ENCODE results near the gene CNOT11.
"Not testable (repeated sequence)": the region's sequence is repeated elsewhere in the genome, so short reads cannot be mapped to it uniquely, and the experiment has no call there.

The CNOT11 gene

GRCh38 chr2:101248756-101249155 is 3.9 kb upstream of the CNOT11 start:
- not testable (repeated sequence) for H3K4me3 ChIP-seq (ENCODE audit: low read depth, low read length); H3K27ac ChIP-seq (ENCODE audit: low read depth, low read length); H3K9me3 ChIP-seq (ENCODE audit: control insufficient read depth, insufficient read depth, low read depth, low read length); H3K27me3 ChIP-seq (ENCODE audit: control insufficient read depth, insufficient read depth, low read length); H3K36me3 ChIP-seq (ENCODE audit: control insufficient read depth, insufficient read depth, low read length); H3K9ac ChIP-seq (ENCODE audit: low read length)
- peaks cover 15% of the 10 kb centered on the region for H3K4me1 ChIP-seq (ENCODE audit: control insufficient read depth, insufficient read depth, low read length)

DNA sequence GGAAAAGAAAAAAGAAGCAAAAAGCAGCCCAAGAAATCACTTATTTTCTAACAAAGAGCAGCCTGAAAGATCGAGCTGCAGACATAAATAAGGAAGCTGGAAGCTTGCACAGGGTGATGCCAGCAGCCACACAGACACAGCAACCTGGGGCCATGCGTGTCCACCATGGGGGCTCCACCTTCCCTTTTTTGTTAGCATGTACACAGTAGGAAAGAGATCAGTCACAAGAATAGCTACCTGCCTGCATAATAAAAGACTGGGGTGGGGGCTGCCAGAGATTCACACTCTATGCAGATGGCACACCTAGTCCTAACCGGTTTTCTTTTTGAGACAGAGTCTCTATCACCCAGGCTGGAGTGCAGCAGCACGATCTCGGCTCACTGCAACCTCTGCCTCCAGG is 2.9 kb upstream of the CNOT11 start:
- peak overlapping the region; percentile 18 for H3K9ac ChIP-seq (ENCODE audit: low read length)
- H3K27me3 ChIP-seq (ENCODE audit: control insufficient read depth, insufficient read depth, low read length), result no peaks in the 10 kb centered on the region
- peak overlapping the region; percentile 6; the same call in 1 of the 2 replicates for H3K27ac ChIP-seq (ENCODE audit: low read depth, low read length)
- no peak overlapping the region for H3K4me3 ChIP-seq (ENCODE audit: low read depth, low read length)
- H3K4me1 ChIP-seq (ENCODE audit: control insufficient read depth, insufficient read depth, low read length), result peaks cover 25% of the 10 kb centered on the region
- H3K36me3 ChIP-seq (ENCODE audit: control insufficient read depth, insufficient read depth, low read length), result no peaks in the 10 kb centered on the region
- H3K9me3 ChIP-seq (ENCODE audit: control insufficient read depth, insufficient read depth, low read depth, low read length), result 0 out of 2 replicates have a peak, but pooled peaks cover 2% of the 10 kb centered on the region

DNA sequence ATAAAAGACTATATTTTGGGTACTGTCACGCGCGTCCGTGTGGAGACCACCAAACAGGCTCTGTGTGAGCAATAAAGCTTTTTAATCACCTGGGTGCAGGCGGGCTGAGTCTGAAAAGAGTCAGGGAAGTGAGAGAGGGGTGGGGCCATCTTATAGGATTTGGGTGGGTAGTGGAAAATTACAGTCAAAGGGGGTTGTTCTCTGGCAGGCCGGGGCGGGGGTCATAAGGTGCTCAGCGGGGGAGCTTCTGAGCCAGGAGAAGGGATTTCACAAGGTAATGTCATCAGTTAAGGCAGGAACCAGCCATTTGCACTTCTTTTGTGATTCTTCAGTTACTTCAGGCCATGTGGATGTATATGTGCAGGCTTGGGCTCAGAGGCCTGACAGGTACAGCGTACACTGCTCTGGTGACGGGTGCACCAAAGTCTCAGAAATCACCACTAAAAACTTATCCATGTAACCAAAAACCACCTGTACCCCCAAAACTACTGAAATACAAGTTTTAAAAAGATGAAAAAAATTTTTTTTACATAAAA is 1.4 kb upstream of the CNOT11 start:
- peak overlapping the region; percentile 86 for H3K4me3 ChIP-seq (ENCODE audit: low read depth, low read length)
- H3K36me3 ChIP-seq (ENCODE audit: control insufficient read depth, insufficient read depth, low read length); H3K9me3 ChIP-seq (ENCODE audit: control insufficient read depth, insufficient read depth, low read depth, low read length); H3K27me3 ChIP-seq (ENCODE audit: control insufficient read depth, insufficient read depth, low read length): not testable (repeated sequence)
- H3K4me1 ChIP-seq (ENCODE audit: control insufficient read depth, insufficient read depth, low read length), result peaks cover 25% of the 10 kb centered on the region
- peak overlapping the region; percentile 68; the same call in 1 of the 2 replicates for H3K27ac ChIP-seq (ENCODE audit: low read depth, low read length)
- peak overlapping the region; percentile 66 for H3K9ac ChIP-seq (ENCODE audit: low read length)

DNA sequence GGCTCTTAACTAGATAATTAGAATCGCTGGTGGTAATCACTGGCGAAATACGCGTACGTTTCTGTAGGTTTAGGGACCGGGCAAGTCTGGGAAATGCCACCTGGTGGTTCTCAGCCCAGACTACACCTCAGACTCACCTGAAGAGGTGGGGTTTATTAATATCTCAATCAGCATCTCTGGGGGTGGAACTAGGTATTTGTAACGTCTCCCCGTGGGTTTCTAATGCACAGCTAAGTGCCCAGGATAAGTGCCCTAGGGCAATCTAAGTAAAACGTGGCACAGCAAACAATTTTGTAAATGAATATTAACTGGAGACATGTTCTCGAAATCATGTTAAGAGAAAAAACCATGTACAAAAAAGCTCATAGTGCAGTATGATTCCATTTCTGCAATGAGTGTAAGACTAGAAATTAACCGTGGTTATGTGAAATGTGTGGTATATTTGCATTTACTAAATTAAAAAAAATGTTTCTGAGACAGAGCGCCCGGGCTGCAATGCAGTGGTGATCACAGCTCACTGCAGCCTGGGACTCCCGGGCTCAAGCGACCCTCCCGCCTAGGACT is 760 bp upstream of the CNOT11 start:
- Histone ChIP-seq H3K9me3 (ENCODE audit: control insufficient read depth, insufficient read depth, low read depth, low read length) (no peaks in the 10 kb centered on the region), H3K27me3 (ENCODE audit: control insufficient read depth, insufficient read depth, low read length) (no peaks in the 10 kb centered on the region), H3K4me3 (ENCODE audit: low read depth, low read length) (peak overlapping the region; percentile 86), H3K27ac (ENCODE audit: low read depth, low read length) (peak overlapping the region; percentile 85; the same call in 1 of the 2 replicates), H3K36me3 (ENCODE audit: control insufficient read depth, insufficient read depth, low read length) (no peaks in the 10 kb centered on the region), H3K4me1 (ENCODE audit: control insufficient read depth, insufficient read depth, low read length) (peaks cover 25% of the 10 kb centered on the region), H3K9ac (ENCODE audit: low read length) (peak overlapping the region; percentile 90)

DNA sequence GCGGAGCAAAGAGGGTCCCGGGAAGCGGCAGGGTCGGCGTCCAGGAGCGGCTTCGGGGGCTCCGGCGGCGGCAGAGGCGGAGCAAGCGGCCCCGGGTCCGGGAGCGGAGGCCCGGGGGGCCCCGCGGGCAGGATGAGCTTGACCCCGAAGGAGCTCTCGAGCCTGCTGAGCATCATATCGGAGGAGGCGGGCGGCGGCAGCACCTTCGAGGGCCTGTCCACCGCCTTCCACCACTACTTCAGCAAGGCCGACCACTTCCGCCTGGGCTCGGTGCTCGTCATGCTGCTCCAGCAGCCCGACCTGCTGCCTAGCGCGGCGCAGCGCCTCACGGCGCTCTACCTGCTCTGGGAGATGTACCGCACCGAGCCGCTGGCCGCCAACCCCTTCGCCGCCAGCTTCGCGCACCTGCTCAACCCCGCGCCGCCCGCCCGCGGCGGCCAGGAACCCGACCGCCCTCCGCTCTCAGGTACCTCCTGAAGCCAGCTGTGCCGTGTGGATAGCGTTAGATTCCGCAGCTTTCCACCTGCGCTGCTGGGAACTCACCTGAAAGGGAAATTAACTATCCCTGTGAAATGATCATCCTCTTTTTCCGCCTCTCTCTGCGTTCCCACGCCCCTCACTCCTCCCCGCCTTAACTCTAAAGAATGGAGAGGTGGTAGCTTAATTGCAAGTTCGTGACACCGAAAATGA is 472 bp downstream of the CNOT11 start:
- peak overlapping the region; percentile 83 for H3K9ac ChIP-seq (ENCODE audit: low read length)
- peaks cover 7% of the 10 kb centered on the region for H3K36me3 ChIP-seq (ENCODE audit: control insufficient read depth, insufficient read depth, low read length)
- H3K4me1 ChIP-seq (ENCODE audit: control insufficient read depth, insufficient read depth, low read length), result peaks cover 25% of the 10 kb centered on the region
- H3K4me3 ChIP-seq (ENCODE audit: low read depth, low read length), result peak overlapping the region; percentile 86
- H3K27ac ChIP-seq (ENCODE audit: low read depth, low read length), result peak overlapping the region; percentile 90
- H3K27me3 ChIP-seq (ENCODE audit: control insufficient read depth, insufficient read depth, low read length), result no peaks in the 10 kb centered on the region
- no peaks in the 10 kb centered on the region for H3K9me3 ChIP-seq (ENCODE audit: control insufficient read depth, insufficient read depth, low read depth, low read length)

DNA sequence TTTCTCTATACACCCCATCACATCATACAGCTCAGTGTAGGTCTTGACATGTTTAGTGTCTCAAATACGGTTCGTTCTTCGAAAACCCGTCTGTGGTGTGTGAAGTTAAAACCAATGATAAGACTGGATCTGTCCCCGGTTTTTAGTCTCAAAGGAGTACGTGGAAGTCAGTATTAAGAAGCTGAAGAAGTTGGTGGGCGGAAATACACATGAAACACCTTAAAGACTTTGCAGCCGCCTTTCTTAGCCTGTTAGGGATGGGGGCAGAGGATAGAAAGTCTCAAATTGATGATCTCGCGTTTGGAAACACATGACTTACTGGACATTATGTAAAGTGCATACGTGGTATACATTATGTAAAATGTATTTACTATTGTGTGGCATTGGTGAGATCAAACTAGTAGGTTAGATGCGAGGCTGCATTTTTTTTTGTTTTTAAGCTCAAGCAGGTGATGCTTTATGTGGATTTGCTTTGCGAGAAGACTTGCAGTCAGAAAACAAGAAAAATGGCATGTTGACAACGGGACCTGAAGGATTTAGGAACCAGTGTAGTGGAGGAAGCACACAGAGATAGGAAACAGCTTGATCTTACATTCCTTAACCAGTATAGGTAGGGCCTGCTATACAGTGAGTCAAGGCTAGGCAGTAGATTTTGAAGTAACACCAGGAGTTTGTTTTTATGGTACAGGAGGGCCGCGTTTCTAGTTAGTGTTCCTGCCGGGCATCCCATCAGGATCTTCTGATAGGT is 1.2 kb downstream of the CNOT11 start:
- Histone ChIP-seq H3K9ac (ENCODE audit: low read length) (peak overlapping the region; percentile 83), H3K27me3 (ENCODE audit: control insufficient read depth, insufficient read depth, low read length) (no peaks in the 10 kb centered on the region), H3K36me3 (ENCODE audit: control insufficient read depth, insufficient read depth, low read length) (peaks cover 13% of the 10 kb centered on the region), H3K4me1 (ENCODE audit: control insufficient read depth, insufficient read depth, low read length) (peaks cover 22% of the 10 kb centered on the region), H3K9me3 (ENCODE audit: control insufficient read depth, insufficient read depth, low read depth, low read length) (no peaks in the 10 kb centered on the region), H3K4me3 (ENCODE audit: low read depth, low read length) (peak overlapping the region; percentile 86), H3K27ac (ENCODE audit: low read depth, low read length) (no peak overlapping the region)

GRCh38 chr2:101255501-101255900 is 2.8 kb downstream of the CNOT11 start:
- Histone ChIP-seq H3K9me3 (ENCODE audit: control insufficient read depth, insufficient read depth, low read depth, low read length) (no peaks in the 10 kb centered on the region), H3K9ac (ENCODE audit: low read length) (no peak overlapping the region), H3K27ac (ENCODE audit: low read depth, low read length) (no peak overlapping the region), H3K4me1 (ENCODE audit: control insufficient read depth, insufficient read depth, low read length) (peaks cover 14% of the 10 kb centered on the region), H3K36me3 (ENCODE audit: control insufficient read depth, insufficient read depth, low read length) (peaks cover 27% of the 10 kb centered on the region), H3K27me3 (ENCODE audit: control insufficient read depth, insufficient read depth, low read length) (no peaks in the 10 kb centered on the region), H3K4me3 (ENCODE audit: low read depth, low read length) (no peak overlapping the region)

GRCh38 chr2:101256316-101256715 is 3.6 kb downstream of the CNOT11 start:
- Histone ChIP-seq H3K9ac (ENCODE audit: low read length) (no peak overlapping the region), H3K4me3 (ENCODE audit: low read depth, low read length) (no peak overlapping the region), H3K9me3 (ENCODE audit: control insufficient read depth, insufficient read depth, low read depth, low read length) (no peaks in the 10 kb centered on the region), H3K27me3 (ENCODE audit: control insufficient read depth, insufficient read depth, low read length) (no peaks in the 10 kb centered on the region), H3K4me1 (ENCODE audit: control insufficient read depth, insufficient read depth, low read length) (peaks cover 10% of the 10 kb centered on the region), H3K36me3 (ENCODE audit: control insufficient read depth, insufficient read depth, low read length) (peaks cover 30% of the 10 kb centered on the region), H3K27ac (ENCODE audit: low read depth, low read length) (no peak overlapping the region)

DNA sequence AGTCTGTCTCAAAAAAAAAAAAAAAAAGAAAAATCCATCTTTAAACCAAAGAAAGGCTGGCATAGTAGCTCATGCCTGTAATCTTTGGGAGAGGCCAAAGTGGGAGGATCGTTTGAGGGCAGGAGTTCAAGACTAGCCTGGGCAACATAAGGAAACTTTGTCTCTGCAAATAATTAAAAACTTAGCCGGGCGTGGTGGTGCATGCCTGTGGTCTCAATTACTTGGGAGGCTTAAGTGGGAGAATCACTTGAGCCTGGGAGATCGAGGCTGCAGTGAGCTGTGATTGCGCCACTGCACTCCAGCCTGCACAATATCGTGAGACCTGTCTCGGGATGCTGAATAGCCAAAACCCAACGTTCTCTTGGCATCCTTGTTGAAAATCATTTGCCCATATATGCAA is 6.1 kb downstream of the CNOT11 start:
- H3K36me3 ChIP-seq (ENCODE audit: control insufficient read depth, insufficient read depth, low read length), result peaks cover 51% of the 10 kb centered on the region
- no peaks in the 10 kb centered on the region for H3K9me3 ChIP-seq (ENCODE audit: control insufficient read depth, insufficient read depth, low read depth, low read length)
- no peaks in the 10 kb centered on the region for H3K27me3 ChIP-seq (ENCODE audit: control insufficient read depth, insufficient read depth, low read length)
- H3K27ac ChIP-seq (ENCODE audit: low read depth, low read length), result no peak overlapping the region
- H3K9ac ChIP-seq (ENCODE audit: low read length), result no peak overlapping the region
- H3K4me3 ChIP-seq (ENCODE audit: low read depth, low read length), result no peak overlapping the region
- H3K4me1 ChIP-seq (ENCODE audit: control insufficient read depth, insufficient read depth, low read length), result peaks cover 9% of the 10 kb centered on the region

DNA sequence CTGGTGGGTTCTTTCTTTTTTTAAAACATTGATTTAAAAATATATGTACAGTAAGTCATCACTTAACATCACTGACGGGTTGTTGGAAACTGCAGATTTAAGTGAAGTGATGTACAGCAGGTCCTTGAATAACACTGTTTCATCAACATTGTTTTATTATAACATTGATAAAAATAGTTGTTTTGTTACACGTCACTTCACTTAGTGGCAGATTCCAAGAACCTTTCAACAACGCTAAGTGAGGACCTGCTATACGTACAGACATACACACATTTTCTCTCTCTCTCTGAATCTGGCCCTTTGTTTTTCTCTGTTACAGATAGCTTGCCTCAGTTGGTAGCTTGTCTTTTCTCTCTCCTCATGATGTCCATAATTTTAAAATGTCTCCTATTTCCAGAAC is 9.5 kb downstream of the CNOT11 start:
- Histone ChIP-seq H3K4me1 (ENCODE audit: control insufficient read depth, insufficient read depth, low read length) (peaks cover 10% of the 10 kb centered on the region), H3K9ac (ENCODE audit: low read length) (no peak overlapping the region), H3K27ac (ENCODE audit: low read depth, low read length) (no peak overlapping the region), H3K9me3 (ENCODE audit: control insufficient read depth, insufficient read depth, low read depth, low read length) (no peaks in the 10 kb centered on the region), H3K27me3 (ENCODE audit: control insufficient read depth, insufficient read depth, low read length) (no peaks in the 10 kb centered on the region), H3K36me3 (ENCODE audit: control insufficient read depth, insufficient read depth, low read length) (peaks cover 77% of the 10 kb centered on the region), H3K4me3 (ENCODE audit: low read depth, low read length) (no peak overlapping the region)

- Histone ChIP-seq H3K9me3 (ENCODE audit: control insufficient read depth, insufficient read depth, low read depth, low read length) (no peaks in the 10 kb centered on the region), H3K4me3 (ENCODE audit: low read depth, low read length) (no peak overlapping the region), H3K27ac (ENCODE audit: low read depth, low read length) (no peak overlapping the region), H3K4me1 (ENCODE audit: control insufficient read depth, insufficient read depth, low read length) (peaks cover 10% of the 10 kb centered on the region), H3K9ac (ENCODE audit: low read length) (no peak overlapping the region), H3K36me3 (ENCODE audit: control insufficient read depth, insufficient read depth, low read length) (peaks cover 81% of the 10 kb centered on the region), H3K27me3 (ENCODE audit: control insufficient read depth, insufficient read depth, low read length) (no peaks in the 10 kb centered on the region)
Measured at GRCh38 chr2:101263377-101263800, 10.7 kb downstream of the CNOT11 start.

Measured in HUES6 (cell line).